GM12878 (cell line): ENCODE data around the gene PDE3B. TPM values are rescaled to one million over a fixed set of nuclear protein-coding genes. Genes with fewer than 3 reads are reported as not detected.

ENCODE experiments used
- ATAC-seq: fragments of 200-7000 bp; cut with Tn5 transposase; 3 replicates; pipeline ENCODE4 v1.9.1; 2020; ENCODE audit warnings: mild to moderate bottlenecking, moderate library complexity
- BruUV-seq: library from RNA; stranded (reverse); fragments of 400-500 nt; replicated peaks from 2 replicates; lab custom pipeline; 2021; lab: Mats Ljungman, UMichigan
- CTCF ChIA-PET: fragments of 300-600 bp; sonication (Branson Sonifier 250); formaldehyde crosslinking; extraction: SDS; loops from one replicate; lab custom pipeline; 2021; ENCODE audit warnings: inconsistent platforms; lab: Yijun Ruan, JAX
- POLR2A ChIA-PET: fragments of 350-600 bp; formaldehyde crosslinking; extraction: SDS; loops from one replicate; lab custom pipeline; 2021; ENCODE audit warnings: inconsistent platforms; lab: Charles Lee
- RAD21 ChIA-PET: fragments of 300-600 bp; sonication (Branson Sonifier 250); formaldehyde crosslinking; loops from one replicate; lab custom pipeline; 2023; ENCODE audit warnings: antibody characterized with exemption; ENCODE audit not compliant: unreplicated experiment; lab: Charles Lee
- SMC1A ChIA-PET: fragments of 300-600 bp; sonication (Branson Sonifier 250); formaldehyde crosslinking; loops from one replicate; lab custom pipeline; 2023; ENCODE audit not compliant: unreplicated experiment, uncharacterized antibody; lab: Charles Lee
- DNase-seq: peaks from one replicate; pipeline ENCODE4 v3.0.0-alpha.2; 2011; ENCODE audit warnings: low read depth, low spot score
- FAIRE-seq: peaks from 3 replicates; lab custom pipeline; 2011; peaks lifted over from hg19 to GRCh38; lab: Jason Lieb, UNC
- H2AFZ ChIP-seq: 2 replicates; pipeline ENCODE4 v1.6.0; 2011; ENCODE audit warnings: low read depth, low read length, control low read depth; ENCODE audit not compliant: control insufficient read depth
- H3K27ac ChIP-seq: 2 replicates; pipeline ENCODE4 v1.5.1; 2011; ENCODE audit warnings: control low read depth; ENCODE audit not compliant: control insufficient read depth, insufficient read depth
- H3K27me3 ChIP-seq, 2 experiments: replicated peaks in 1 of 2; 2 replicates each; pipeline versions ENCODE4 v1.6.0 to v1.6.1; 2011; ENCODE audit warnings: low read length in 1 of 2; ENCODE audit not compliant: control insufficient read depth in 2 of 2, insufficient read depth in 2 of 2
- H3K36me3 ChIP-seq, 2 experiments: 2 replicates each; pipeline ENCODE4 v1.5.1; 2011; ENCODE audit warnings: low read length in 1 of 2; ENCODE audit not compliant: control insufficient read depth in 2 of 2, insufficient read depth in 2 of 2
- H3K4me1 ChIP-seq: 2 replicates; pipeline ENCODE4 v1.6.1; 2011; ENCODE audit warnings: mild to moderate bottlenecking, low read length, moderate library complexity, mixed read lengths; ENCODE audit not compliant: control insufficient read depth, insufficient read depth
- H3K4me2 ChIP-seq: 2 replicates; pipeline ENCODE4 v1.6.0; 2011; ENCODE audit warnings: control low read depth; ENCODE audit not compliant: control insufficient read depth, insufficient read depth
- H3K4me3 ChIP-seq: fragments of 200-600 bp; sonication (generic); 2 replicates; pipeline ENCODE4 v1.5.1; 2016
- H3K79me2 ChIP-seq: 2 replicates; pipeline ENCODE4 v1.6.0; 2011; ENCODE audit warnings: low read length; ENCODE audit not compliant: control insufficient read depth, insufficient read depth
- H3K9ac ChIP-seq: 2 replicates; pipeline ENCODE4 v1.8.0; 2011; ENCODE audit warnings: low read length, control low read depth, mixed read lengths; ENCODE audit not compliant: control insufficient read depth, insufficient read depth
- H3K9me3 ChIP-seq: replicated peaks from 3 replicates; pipeline ENCODE4 v1.5.1; 2011; ENCODE audit warnings: mild to moderate bottlenecking, low read length; ENCODE audit not compliant: control insufficient read depth, insufficient read depth
- H4K20me1 ChIP-seq: 2 replicates; pipeline ENCODE4 v1.6.0; 2011; ENCODE audit not compliant: control insufficient read depth, insufficient read depth
- ASH2L ChIP-seq: fragments of 300-600, 200-600 bp; sonication (generic); IDR thresholded peaks from 2 replicates; pipeline ENCODE4 v1.6.1; 2017; ENCODE audit warnings: low read depth, mild to moderate bottlenecking, borderline replicate concordance
- BCL3 ChIP-seq: IDR thresholded peaks from 2 replicates; pipeline ENCODE4 v1.6.1; 2011; ENCODE audit warnings: borderline replicate concordance, low read depth, mild to moderate bottlenecking, moderate library complexity, low read length; ENCODE audit not compliant: insufficient read depth, poor library complexity, severe bottlenecking
- PAX8 ChIP-seq: fragments of 450-650 bp; IDR thresholded peaks from 2 replicates; pipeline ENCODE4 v1.6.1; 2017; ENCODE audit warnings: mild to moderate bottlenecking, moderate library complexity
- POLR2AphosphoS5 ChIP-seq: IDR thresholded peaks from 2 replicates; pipeline ENCODE4 v1.6.1; 2011; ENCODE audit warnings: mild to moderate bottlenecking, low read length, inconsistent platforms
- RCOR1 ChIP-seq: conservative IDR thresholded peaks from 2 replicates; pipeline ENCODE4 v1.6.1; 2012; ENCODE audit warnings: low read depth, low read length, improper control_type of control experiment
- SMAD1 ChIP-seq: fragments of 450-650 bp; IDR thresholded peaks from 2 replicates; pipeline ENCODE4 v1.6.1; 2018; ENCODE audit warnings: mild to moderate bottlenecking, low read depth; ENCODE audit not compliant: partially characterized antibody
- ZNF622 ChIP-seq: fragments of 450-650 bp; IDR thresholded peaks from 2 replicates; pipeline ENCODE4 v1.6.1; 2017; ENCODE audit warnings: mild to moderate bottlenecking, inconsistent platforms
- WGBS: methylation state at CpG from one replicate; pipeline ENCODE4 v1.1.6; 2016; ENCODE audit warnings: low lambda C conversion rate; ENCODE audit not compliant: insufficient replicate concordance, insufficient coverage; ENCODE audit errors: missing lambda C conversion rate; 5-methylcytosine and 5-hydroxymethylcytosine counted together
- in situ Hi-C: fragments of 300-500 bp; cut with MboI; formaldehyde crosslinking; loops from 9 replicates; pipeline ENCODE4 v1.14.3; 2018; ENCODE audit warnings: mixed read lengths
- intact Hi-C: fragments of 100-400 bp; cut with micrococcal nuclease; formaldehyde crosslinking; loops from one replicate; pipeline ENCODE4 v1.14.2; 2022; ENCODE audit not compliant: unreplicated experiment
- polyA plus RNA-seq, 11 experiments: library from polyadenylated mRNA; depleted of rRNA in 4 of 11; unstranded in 6 of 11; stranded (reverse) in 5 of 11; fragments of >200 nt; fragmentation: Nextera tagmentation in 4 of 11; fragmentation: Illumina TruSeq in 1 of 11; extraction: Ambion mirVana in 4 of 11; extraction: Trizol in 1 of 11; gene quantifications; 1 replicate in 1 of 11; 2 replicates in 10 of 11; pipeline versions ENCODE4 v1.2.1 to v1.2.3, GENCODE V29; 2011 to 2016; ENCODE audit warnings: inconsistent platforms in 2 of 11, missing spikeins in 2 of 11, low read depth in 1 of 11
- total RNA-seq, 4 experiments: library from RNA; depleted of rRNA in 3 of 4; stranded (reverse); fragments of >200 nt in 3 of 4; fragmentation: Illumina TruSeq in 1 of 4; extraction: Trizol in 1 of 4; gene quantifications; 2 replicates each; pipeline versions ENCODE4 v1.2.1 to v1.2.3, GENCODE V29; 2013 to 2021
- TF ChIP-seq, protein P1 (sequence below): fragments of 450-650 bp; IDR thresholded peaks from 2 replicates; pipeline ENCODE4 v1.6.1; 2014; ENCODE audit warnings: mild to moderate bottlenecking
- TF ChIP-seq, protein P2 (sequence below): fragments of 450-650 bp; IDR thresholded peaks from 2 replicates; pipeline ENCODE4 v1.6.1; 2018; ENCODE audit warnings: mild to moderate bottlenecking, low read depth, moderate library complexity; ENCODE audit not compliant: partially characterized antibody

Gene PDE3B
- total and polyA plus RNA-seq, 10 of the 15 experiments (the other 5 are each of a cell fraction or from before 2014, with no cell fraction given), result 0.04 to 3.1 (median 1.9) TPM

DNA sequence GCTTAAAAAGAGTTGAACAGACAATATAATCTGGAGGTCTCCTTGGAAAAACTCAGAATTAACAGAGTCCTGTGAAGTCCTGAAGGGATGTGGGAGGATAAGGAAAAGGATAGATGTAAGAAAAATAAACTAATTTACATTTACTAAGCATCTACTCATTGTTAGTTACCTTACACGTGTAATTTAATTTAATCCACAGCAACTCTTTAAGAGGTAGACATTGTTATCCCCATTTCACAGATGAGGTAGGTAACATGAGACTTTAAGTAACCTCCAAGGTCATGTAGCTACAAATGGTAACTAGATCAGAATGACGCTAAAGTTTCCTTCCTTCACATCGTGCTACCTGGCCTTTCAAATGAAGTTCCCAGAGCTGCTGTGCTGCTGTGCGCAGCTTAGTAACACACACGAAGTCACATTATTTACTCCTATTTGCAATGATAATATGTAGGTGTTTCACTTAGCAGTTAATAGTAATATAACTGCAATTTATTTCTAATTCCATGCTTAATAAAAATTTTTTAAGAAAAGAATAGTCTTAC lies 5.7 kb upstream of the PDE3B start:
- H3K9me3 ChIP-seq, result no peaks in the 10 kb centered on the region
- no peaks in the 10 kb centered on the region for H3K4me1 ChIP-seq
- H3K4me2 ChIP-seq, result no peak overlapping the region
- SMC1A ChIA-PET, result no interaction called here
- in situ Hi-C loops (no loop called here), intact Hi-C loops (no loop called here)
- ATAC-seq, result no peak
- no peak overlapping the region for H3K27ac ChIP-seq
- no peak for FAIRE-seq
- no peak overlapping the region for H3K4me3 ChIP-seq
- H3K36me3 ChIP-seq, result no peaks in the 10 kb centered on the region
- CTCF ChIA-PET, result no interaction called here
- TF ChIP-seq RCOR1 (no peak), PAX8 (no peak), ASH2L (no peak), ZNF622 (no peak), SMAD1 (no peak), POLR2AphosphoS5 (no peak), BCL3 (no peak)
- TF ChIP-seq, protein P1, sequence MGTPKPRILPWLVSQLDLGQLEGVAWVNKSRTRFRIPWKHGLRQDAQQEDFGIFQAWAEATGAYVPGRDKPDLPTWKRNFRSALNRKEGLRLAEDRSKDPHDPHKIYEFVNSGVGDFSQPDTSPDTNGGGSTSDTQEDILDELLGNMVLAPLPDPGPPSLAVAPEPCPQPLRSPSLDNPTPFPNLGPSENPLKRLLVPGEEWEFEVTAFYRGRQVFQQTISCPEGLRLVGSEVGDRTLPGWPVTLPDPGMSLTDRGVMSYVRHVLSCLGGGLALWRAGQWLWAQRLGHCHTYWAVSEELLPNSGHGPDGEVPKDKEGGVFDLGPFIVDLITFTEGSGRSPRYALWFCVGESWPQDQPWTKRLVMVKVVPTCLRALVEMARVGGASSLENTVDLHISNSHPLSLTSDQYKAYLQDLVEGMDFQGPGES, result no peak
- TF ChIP-seq, protein P2, sequence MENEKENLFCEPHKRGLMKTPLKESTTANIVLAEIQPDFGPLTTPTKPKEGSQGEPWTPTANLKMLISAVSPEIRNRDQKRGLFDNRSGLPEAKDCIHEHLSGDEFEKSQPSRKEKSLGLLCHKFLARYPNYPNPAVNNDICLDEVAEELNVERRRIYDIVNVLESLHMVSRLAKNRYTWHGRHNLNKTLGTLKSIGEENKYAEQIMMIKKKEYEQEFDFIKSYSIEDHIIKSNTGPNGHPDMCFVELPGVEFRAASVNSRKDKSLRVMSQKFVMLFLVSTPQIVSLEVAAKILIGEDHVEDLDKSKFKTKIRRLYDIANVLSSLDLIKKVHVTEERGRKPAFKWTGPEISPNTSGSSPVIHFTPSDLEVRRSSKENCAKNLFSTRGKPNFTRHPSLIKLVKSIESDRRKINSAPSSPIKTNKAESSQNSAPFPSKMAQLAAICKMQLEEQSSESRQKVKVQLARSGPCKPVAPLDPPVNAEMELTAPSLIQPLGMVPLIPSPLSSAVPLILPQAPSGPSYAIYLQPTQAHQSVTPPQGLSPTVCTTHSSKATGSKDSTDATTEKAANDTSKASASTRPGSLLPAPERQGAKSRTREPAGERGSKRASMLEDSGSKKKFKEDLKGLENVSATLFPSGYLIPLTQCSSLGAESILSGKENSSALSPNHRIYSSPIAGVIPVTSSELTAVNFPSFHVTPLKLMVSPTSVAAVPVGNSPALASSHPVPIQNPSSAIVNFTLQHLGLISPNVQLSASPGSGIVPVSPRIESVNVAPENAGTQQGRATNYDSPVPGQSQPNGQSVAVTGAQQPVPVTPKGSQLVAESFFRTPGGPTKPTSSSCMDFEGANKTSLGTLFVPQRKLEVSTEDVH, result no peak
- RAD21 ChIA-PET, result no interaction called here
- POLR2A ChIA-PET, result no interaction called here
- peaks cover 0 to 3% of the 10 kb centered on the region in 2 experiments; a peak in 2 of 4 replicates for H3K27me3 ChIP-seq
- H3K79me2 ChIP-seq, result no peaks in the 10 kb centered on the region
- DNase-seq, result no peak
- BruUV-seq, result no TSS peak
- no peak overlapping the region for H3K9ac ChIP-seq
- no peaks in the 10 kb centered on the region for H4K20me1 ChIP-seq
- 74% methylated on average over 5 of the region's 5 CpGs for WGBS
- H2AFZ ChIP-seq, result no peak overlapping the region
